ENCODE measurements around the gene APOBR. TPM values are rescaled to one million over a fixed set of nuclear protein-coding genes. Genes with fewer than 3 reads are reported as not detected.
"Not testable (repeated sequence)": the region's sequence is repeated elsewhere in the genome, so short reads cannot be mapped to it uniquely, and the experiment has no call there.

Gene APOBR
- total RNA-seq, 1 donor from 2014 or later, result not detected

DNA sequence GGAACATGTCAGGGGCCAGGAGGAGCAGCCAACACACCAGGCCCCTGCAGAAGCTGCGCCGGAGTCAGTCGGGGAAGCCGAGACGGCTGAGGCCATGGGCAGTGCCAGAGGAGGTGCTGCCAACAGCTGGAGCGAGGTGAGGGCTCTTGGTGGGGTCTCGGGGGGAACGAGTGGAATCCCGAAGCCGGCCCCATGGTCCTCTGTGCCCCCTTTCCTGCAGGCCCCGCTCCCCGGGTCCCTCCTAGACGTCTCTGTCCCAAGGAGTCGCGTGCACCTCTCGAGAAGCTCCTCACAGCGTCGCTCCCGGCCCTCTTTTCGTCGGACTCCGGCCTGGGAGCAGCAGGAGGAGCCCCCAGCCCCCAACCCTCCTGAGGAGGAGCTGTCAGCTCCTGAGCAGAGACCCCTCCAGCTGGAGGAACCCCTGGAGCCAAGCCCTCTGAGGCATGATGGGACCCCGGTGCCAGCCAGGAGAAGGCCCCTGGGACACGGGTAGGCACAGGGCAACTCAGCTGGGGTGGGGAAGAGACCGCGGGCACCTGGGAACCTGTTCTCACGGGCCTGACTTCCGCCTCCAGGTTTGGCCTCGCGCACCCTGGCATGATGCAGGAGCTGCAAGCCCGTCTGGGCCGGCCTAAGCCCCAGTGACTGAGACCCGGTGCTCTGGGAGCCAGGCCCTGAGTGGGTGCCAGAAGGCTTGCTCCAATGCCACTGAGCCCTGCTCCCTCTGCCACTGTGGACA is 3.6 kb downstream of the APOBR start:
- no peak for DNase-seq (ENCODE audit: extremely low read depth, low read depth, low spot score)

GRCh38 chr16:28498666-28499381 is 4.4 kb downstream of the APOBR start:
- DNase-seq (ENCODE audit: extremely low read depth, low read depth, low spot score), result no peak

- DNase-seq (ENCODE audit: extremely low read depth, low read depth, low spot score), result no peak
These were observed 5.4 kb downstream of the APOBR start for GRCh38 chr16:28499854-28500253.

- DNase-seq (ENCODE audit: extremely low read depth, low read depth, low spot score), result not testable (repeated sequence)
These were observed 6.2 kb downstream of the APOBR start for GRCh38 chr16:28500476-28501180.

DNA sequence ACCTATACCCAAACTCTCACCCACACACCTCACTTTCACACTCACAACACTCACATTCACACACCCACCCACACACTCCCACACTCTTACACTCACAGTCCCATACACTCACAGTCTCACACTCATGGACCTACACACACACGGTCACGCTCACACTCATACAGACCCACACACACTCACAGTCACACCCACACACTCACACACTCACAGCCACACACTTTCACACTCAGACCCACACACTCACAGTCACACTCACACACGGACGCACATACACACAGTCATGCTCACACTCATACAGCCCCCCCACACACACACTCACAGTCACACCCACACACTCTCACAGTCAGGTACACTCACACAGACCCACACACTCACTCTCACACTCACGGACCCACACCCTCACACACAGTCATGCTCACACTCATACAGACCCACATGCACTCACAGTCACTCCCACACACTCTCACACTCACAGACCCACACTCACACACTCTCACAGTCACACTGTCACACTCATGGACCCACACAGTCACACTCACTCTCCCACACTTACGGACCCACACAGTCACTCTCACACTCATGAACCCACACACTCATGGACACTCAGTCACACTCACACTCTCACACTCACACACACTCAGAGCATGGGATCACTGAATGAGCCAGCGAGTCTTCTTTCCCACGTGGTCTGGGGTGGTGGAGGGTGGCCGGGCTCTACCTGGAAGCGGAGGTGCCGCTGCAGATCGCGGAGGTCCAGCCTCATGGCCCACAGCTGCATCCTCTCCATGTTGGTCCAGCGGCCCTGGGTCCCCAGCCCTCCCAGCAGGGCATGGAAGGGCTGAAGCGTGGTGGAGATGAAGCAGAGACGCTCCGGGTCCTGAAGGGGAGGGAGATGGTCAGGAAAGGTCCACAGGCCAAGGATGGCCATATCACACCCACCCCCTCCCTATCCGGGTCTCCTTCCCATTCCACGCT is 7.1 kb downstream of the APOBR start:
- DNase-seq (ENCODE audit: extremely low read depth, low read depth, low spot score), result no peak

- no peak for DNase-seq (ENCODE audit: extremely low read depth, low read depth, low spot score)
These were observed 7.8 kb downstream of the APOBR start for GRCh38 chr16:28502290-28502689.

GRCh38 chr16:28503470-28504259 is 9.2 kb downstream of the APOBR start:
- DNase-seq (ENCODE audit: extremely low read depth, low read depth, low spot score), result no peak

DNA sequence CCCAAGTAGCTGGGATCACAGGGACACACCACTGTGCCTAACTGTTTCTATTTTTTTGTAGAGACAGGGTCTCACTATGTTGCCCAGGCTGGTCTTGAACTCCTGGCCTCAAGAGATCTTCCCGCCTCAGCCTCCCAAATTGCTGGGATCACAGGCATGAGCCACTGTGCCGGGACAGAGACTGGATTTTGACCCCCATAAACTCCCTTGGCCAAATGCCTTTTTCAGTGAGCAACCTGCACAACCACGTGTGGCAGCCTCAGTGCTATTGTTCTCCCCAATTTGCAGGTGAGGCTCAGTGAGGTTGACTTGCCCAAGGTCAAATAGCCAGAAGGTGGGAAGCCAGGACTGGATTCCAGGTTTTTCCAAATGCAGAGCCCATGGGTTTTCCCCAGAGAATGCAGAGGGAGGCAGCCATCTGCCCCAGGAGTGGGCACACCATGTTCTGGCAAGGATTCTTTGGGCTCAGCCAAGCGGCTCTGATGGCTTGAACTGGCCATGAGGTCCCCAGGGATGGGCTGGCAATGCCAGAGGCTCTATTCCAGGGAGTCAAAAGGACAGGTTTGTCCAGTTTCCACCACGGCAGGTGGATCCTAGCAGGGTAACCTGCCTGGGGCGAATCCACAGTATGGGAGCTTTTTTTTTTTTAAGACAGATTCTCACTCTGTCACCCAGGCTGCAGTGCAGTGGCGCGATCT is 10.4 kb downstream of the APOBR start:
- no peak for DNase-seq (ENCODE audit: extremely low read depth, low read depth, low spot score)

DNA sequence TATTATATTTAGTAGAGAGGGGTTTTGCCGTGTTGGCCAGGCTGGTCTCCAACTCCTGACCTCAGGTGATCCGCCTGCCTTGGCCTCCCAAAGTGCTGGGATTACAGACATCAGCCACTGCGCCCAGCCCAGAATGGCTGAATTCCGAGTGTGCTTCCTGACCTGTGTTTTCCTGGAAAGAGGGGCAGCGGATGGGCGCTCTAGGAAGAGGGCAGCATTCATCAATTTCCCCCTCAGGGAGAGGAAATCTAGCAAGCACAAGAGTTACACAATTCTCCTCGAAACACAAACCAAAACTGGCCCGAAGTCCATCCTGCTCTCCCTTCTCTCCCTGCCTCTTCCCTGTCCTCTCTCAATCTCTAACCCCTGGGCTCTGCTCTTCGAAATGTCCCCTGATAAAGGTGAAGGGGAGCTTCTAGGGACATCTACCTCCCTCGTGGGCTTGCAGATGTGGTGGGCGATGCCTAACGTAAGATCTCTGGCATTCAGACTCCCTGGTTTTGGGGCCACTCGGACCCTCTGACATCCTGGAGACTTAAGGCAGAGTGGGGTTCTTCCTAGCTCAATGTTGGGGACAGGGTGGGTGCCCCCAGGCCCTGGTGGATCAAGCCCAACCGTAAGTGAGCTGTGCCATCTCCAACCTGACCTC is 11.2 kb downstream of the APOBR start:
- DNase-seq (ENCODE audit: extremely low read depth, low read depth, low spot score), result no peak

DNA sequence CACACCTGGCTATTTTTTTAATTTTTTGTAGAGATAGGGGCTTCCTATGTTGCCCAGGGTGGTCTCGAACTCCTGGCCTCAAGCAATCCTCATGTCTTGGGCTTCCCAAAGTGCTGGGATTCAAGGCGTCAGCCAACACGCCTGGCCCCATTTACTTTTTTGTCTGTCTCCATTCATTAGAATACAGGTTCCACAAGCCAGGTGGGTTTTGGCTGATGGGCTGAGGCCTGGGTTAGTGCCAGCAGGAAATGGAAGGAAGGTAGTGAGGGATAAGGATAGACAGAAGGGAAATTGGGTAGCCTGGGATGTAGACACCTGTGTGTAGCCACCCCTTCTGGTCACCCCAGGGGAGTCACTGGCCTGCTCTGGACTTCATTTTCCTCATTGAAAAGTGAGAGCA is 16.6 kb downstream of the APOBR start:
- DNase-seq (ENCODE audit: extremely low read depth, low read depth, low spot score), result no peak

GRCh38 chr16:28511801-28512789 is 17.7 kb downstream of the APOBR start:
- DNase-seq (ENCODE audit: extremely low read depth, low read depth, low spot score), result no peak

GRCh38 chr16:28513484-28514181 is 19.2 kb downstream of the APOBR start:
- no peak for DNase-seq (ENCODE audit: extremely low read depth, low read depth, low spot score)

DNA sequence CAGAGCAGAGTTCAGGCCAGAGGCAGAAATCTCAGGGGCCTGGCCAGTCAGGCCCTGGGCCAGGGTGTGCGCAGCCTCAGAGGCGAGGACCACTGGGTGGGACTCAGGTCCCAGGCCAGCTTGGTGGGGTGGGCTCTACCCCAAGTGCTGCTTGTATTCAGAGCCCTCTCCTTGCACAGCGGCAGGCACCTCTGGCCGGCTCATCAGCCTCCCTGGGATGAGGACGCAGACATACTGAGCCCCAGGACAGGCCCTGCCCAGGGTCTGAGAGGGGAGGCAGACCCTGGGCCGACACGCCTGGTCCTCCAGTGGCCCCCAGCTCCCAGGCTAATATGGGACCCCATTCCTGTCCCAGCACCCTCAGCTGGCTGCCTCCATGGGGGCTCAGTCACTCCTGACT is 19.8 kb downstream of the APOBR start:
- no peak for DNase-seq (ENCODE audit: extremely low read depth, low read depth, low spot score)

- no peak for DNase-seq (ENCODE audit: extremely low read depth, low read depth, low spot score)
These were observed 26.2 kb downstream of the APOBR start for GRCh38 chr16:28520672-28521071.

- DNase-seq (ENCODE audit: extremely low read depth, low read depth, low spot score), result no peak
These were observed 27.0 kb downstream of the APOBR start for GRCh38 chr16:28521436-28521835.

GRCh38 chr16:28522792-28523191 is 28.3 kb downstream of the APOBR start:
- DNase-seq (ENCODE audit: extremely low read depth, low read depth, low spot score), result no peak

- DNase-seq (ENCODE audit: extremely low read depth, low read depth, low spot score), result no peak
These were observed 30.3 kb downstream of the APOBR start for GRCh38 chr16:28524681-28525171.
